SK-N-SH treated with all-trans-retinoic acid at 6 μM for 48 hours (cell line): Measurements from ENCODE around the gene CSRNP3.

Experiments used
- ATAC-seq: fragments of 200-7000 bp; cut with Tn5 transposase; 3 replicates; pipeline ENCODE4 v1.9.1; 2020; ENCODE audit warnings: mild to moderate bottlenecking, moderate library complexity
- ARNTL ChIP-seq: fragments of 450-650 bp; formaldehyde crosslinking; IDR thresholded peaks from 2 replicates; pipeline ENCODE4 v1.5.0; 2020; ENCODE audit warnings: low read depth, mild to moderate bottlenecking, moderate library complexity, borderline replicate concordance
- BACH2 ChIP-seq: fragments of 250-450 bp; sonication (Bioruptor Pico); IDR thresholded peaks from 2 replicates; pipeline ENCODE4 v1.9.0; 2021; ENCODE audit warnings: mild to moderate bottlenecking, borderline replicate concordance
- CREB5 ChIP-seq: fragments of 250-450 bp; sonication (Bioruptor Pico); IDR thresholded peaks from 2 replicates; pipeline ENCODE4 v1.5.1; 2020; ENCODE audit warnings: low read depth, mild to moderate bottlenecking, moderate library complexity
- CSDC2 ChIP-seq: fragments of 250-450 bp; sonication (Bioruptor Pico); IDR thresholded peaks from 2 replicates; pipeline ENCODE4 v1.5.0; 2020; ENCODE audit warnings: mild to moderate bottlenecking, moderate library complexity
- CSRNP3 ChIP-seq: fragments of 250-450 bp; sonication (Bioruptor Pico); IDR thresholded peaks from 2 replicates; pipeline ENCODE4 v1.5.1; 2021; ENCODE audit warnings: mild to moderate bottlenecking, moderate library complexity
- ESRRG ChIP-seq: fragments of 250-450 bp; sonication (Bioruptor Pico); IDR thresholded peaks from 2 replicates; pipeline ENCODE4 v1.6.1; 2021; ENCODE audit warnings: mild to moderate bottlenecking
- ISL1 ChIP-seq: fragments of 250-450 bp; sonication (Bioruptor Pico); IDR thresholded peaks from 2 replicates; pipeline ENCODE4 v2.1.2; 2022; ENCODE audit warnings: mild to moderate bottlenecking, moderate library complexity
- OSR1 ChIP-seq: fragments of 250-450 bp; sonication (Bioruptor Pico); IDR thresholded peaks from 2 replicates; pipeline ENCODE4 v1.8.0; 2022; ENCODE audit warnings: moderate library complexity, mild to moderate bottlenecking, inconsistent platforms
- PATZ1 ChIP-seq: fragments of 250-450 bp; sonication (Bioruptor Pico); IDR thresholded peaks from 2 replicates; pipeline ENCODE4 v1.8.0; 2020; ENCODE audit warnings: mild to moderate bottlenecking, moderate library complexity, borderline replicate concordance
- POU6F1 ChIP-seq: fragments of 250-450 bp; sonication (Bioruptor Pico); IDR thresholded peaks from 2 replicates; pipeline ENCODE4 v1.8.0; 2021; ENCODE audit warnings: low read depth, mild to moderate bottlenecking, moderate library complexity, borderline replicate concordance
- PPARA ChIP-seq: fragments of 250-450 bp; sonication (Bioruptor Pico); IDR thresholded peaks from 2 replicates; pipeline ENCODE4 v1.5.0; 2020; ENCODE audit warnings: mild to moderate bottlenecking, borderline replicate concordance
- RARB ChIP-seq: fragments of 250-450 bp; sonication (Bioruptor Pico); IDR thresholded peaks from 2 replicates; pipeline ENCODE4 v1.8.0; 2021; ENCODE audit warnings: mild to moderate bottlenecking, moderate library complexity
- SNAI2 ChIP-seq: fragments of 250-450 bp; sonication (Bioruptor Pico); IDR thresholded peaks from 2 replicates; pipeline ENCODE4 v1.5.0; 2020; ENCODE audit warnings: mild to moderate bottlenecking, moderate library complexity
- TCF4 ChIP-seq: fragments of 250-450 bp; sonication (Bioruptor Pico); IDR thresholded peaks from 2 replicates; pipeline ENCODE4 v1.8.0; 2021; ENCODE audit warnings: mild to moderate bottlenecking, moderate library complexity, borderline replicate concordance
- TOX ChIP-seq: fragments of 250-450 bp; sonication (Bioruptor Pico); IDR thresholded peaks from 2 replicates; pipeline ENCODE4 v1.8.0; 2021; ENCODE audit warnings: mild to moderate bottlenecking, moderate library complexity, borderline replicate concordance
- TSHZ2 ChIP-seq: fragments of 250-450 bp; sonication (Bioruptor Pico); IDR thresholded peaks from 2 replicates; pipeline ENCODE4 v1.5.0; 2020; ENCODE audit warnings: mild to moderate bottlenecking, moderate library complexity
- ZC3H10 ChIP-seq: fragments of 250-450 bp; sonication (Bioruptor Pico); IDR thresholded peaks from 2 replicates; pipeline ENCODE4 v1.5.1; 2021; ENCODE audit warnings: mild to moderate bottlenecking, moderate library complexity
- ZFP3 ChIP-seq: fragments of 250-450 bp; sonication (Bioruptor Pico); IDR thresholded peaks from 2 replicates; pipeline ENCODE4 v1.5.0; 2020; ENCODE audit warnings: mild to moderate bottlenecking, moderate library complexity
- ZFP30 ChIP-seq: fragments of 450-650 bp; formaldehyde crosslinking; IDR thresholded peaks from 2 replicates; pipeline ENCODE4 v1.5.0; 2022; ENCODE audit warnings: mild to moderate bottlenecking, moderate library complexity
- ZNF565 ChIP-seq: fragments of 450-650 bp; formaldehyde crosslinking; conservative IDR thresholded peaks from 2 replicates; pipeline ENCODE4 v1.5.0; 2020; ENCODE audit warnings: low read depth, mild to moderate bottlenecking, moderate library complexity
- ZNF70 ChIP-seq: fragments of 450-650 bp; formaldehyde crosslinking; IDR thresholded peaks from 2 replicates; pipeline ENCODE4 v1.5.0; 2020; ENCODE audit warnings: mild to moderate bottlenecking, moderate library complexity
- ZNF8 ChIP-seq: fragments of 450-650 bp; formaldehyde crosslinking; IDR thresholded peaks from 2 replicates; pipeline ENCODE4 v1.5.0; 2020; ENCODE audit warnings: mild to moderate bottlenecking, moderate library complexity

The CSRNP3 gene

GRCh38 chr2:165499131-165499530, 29.6 kb downstream of the CSRNP3 start:
- no peak for TF ChIP-seq TOX
- no peak for TF ChIP-seq ZNF8 (CRISPR knock-in tag)
- TF ChIP-seq PPARA: no peak
- TF ChIP-seq RARB: no peak
- TF ChIP-seq ZFP3: no peak

GRCh38 chr2:165500001-165500400, 30.5 kb downstream of the CSRNP3 start:
- TF ChIP-seq TSHZ2 (CRISPR knock-in tag): no peak
- no peak for TF ChIP-seq ARNTL (CRISPR knock-in tag)
- no peak for TF ChIP-seq ESRRG (CRISPR knock-in tag)
- no peak for TF ChIP-seq SNAI2 (CRISPR knock-in tag)
- ATAC-seq: no peak

More at GRCh38 chr2:165499131-165499530, 29.6 kb downstream of the CSRNP3 start:
- no peak for ATAC-seq

GRCh38 chr2:165500816-165501215, 31.3 kb downstream of the CSRNP3 start:
- no peak for ATAC-seq
- no peak for TF ChIP-seq ZFP3
- no peak for TF ChIP-seq ZNF8 (CRISPR knock-in tag)
- TF ChIP-seq PPARA: no peak
- peak; percentile 60; the same call in 1 of the 2 replicates for TF ChIP-seq ZFP30 (CRISPR knock-in tag)
- TF ChIP-seq BACH2 (CRISPR knock-in tag): no peak
- no peak for TF ChIP-seq OSR1 (CRISPR knock-in tag)
- no peak for TF ChIP-seq CSDC2 (CRISPR knock-in tag)

- no peak for TF ChIP-seq PPARA
- no peak for TF ChIP-seq ESRRG (CRISPR knock-in tag)
- 0 out of 2 replicates have a peak, but pooled peaks have one; percentile 8 for TF ChIP-seq ZNF8 (CRISPR knock-in tag)
- TF ChIP-seq CSRNP3 (CRISPR knock-in tag): 0 out of 2 replicates have a peak, but pooled peaks have one; percentile 25
- TF ChIP-seq OSR1 (CRISPR knock-in tag): no peak
- TF ChIP-seq ZC3H10 (CRISPR knock-in tag): 0 out of 2 replicates have a peak, but pooled peaks have one; percentile 54
- no peak for TF ChIP-seq RARB
- TF ChIP-seq CREB5 (CRISPR knock-in tag): 0 out of 2 replicates have a peak, but pooled peaks have one; percentile 42
- no peak for TF ChIP-seq ZNF565 (CRISPR knock-in tag)
- TF ChIP-seq ZNF70 (CRISPR knock-in tag): no peak
- no peak for TF ChIP-seq PATZ1 (CRISPR knock-in tag)
- no peak for TF ChIP-seq CSDC2 (CRISPR knock-in tag)
- no peak for TF ChIP-seq POU6F1 (CRISPR knock-in tag)
- 0 out of 2 replicates have a peak, but pooled peaks have one; percentile 2 for TF ChIP-seq TOX
- peak; percentile 74 for TF ChIP-seq ISL1
- TF ChIP-seq TCF4 (CRISPR knock-in tag): peak; percentile 42; the same call in 1 of the 2 replicates
- no peak for TF ChIP-seq BACH2 (CRISPR knock-in tag)
- TF ChIP-seq ARNTL (CRISPR knock-in tag): no peak
- peak; percentile 71 for ATAC-seq
Measured at GRCh38 chr2:165505514-165505913, 36.0 kb downstream of the CSRNP3 start.
